Peyer's patch (tissue), 4 donors: ENCODE data around the gene WFDC1. TPM values are rescaled to one million over a fixed set of nuclear protein-coding genes. Genes with fewer than 3 reads are reported as not detected.
"Not testable (repeated sequence)": the region's sequence is repeated elsewhere in the genome, so short reads cannot be mapped to it uniquely, and the experiment has no call there.

ENCODE experiments used
- DNase-seq, 3 donors: peaks; one replicate each; pipeline ENCODE4 v3.0.0-alpha.2; 2017 to 2019
- H3K27ac ChIP-seq, 4 donors: fragments of 200-600 bp; sonication (generic); one replicate each; pipeline ENCODE4 v1.5.1; 2016 to 2019
- H3K27me3 ChIP-seq, 2 donors: fragments of 200-600 bp; sonication (generic); one replicate each; pipeline ENCODE4 v1.5.1; 2019
- H3K36me3 ChIP-seq, 3 donors: fragments of 200-600 bp; sonication (generic); one replicate each; pipeline ENCODE4 v1.5.1; 2016 to 2019
- H3K4me1 ChIP-seq, 4 donors: fragments of 200-600 bp; sonication (generic); one replicate each; pipeline ENCODE4 v1.5.1; 2016 to 2019
- H3K4me3 ChIP-seq, 4 donors: fragments of 200-600 bp; sonication (generic); 1 replicate in 3 of 4; 2 replicates in 1 of 4; pipeline ENCODE4 v1.5.1; 2016 to 2019; ENCODE audit warnings: mild to moderate bottlenecking in 1 of 4
- H3K9me3 ChIP-seq, 4 donors: fragments of 200-600 bp; sonication (generic); one replicate each; pipeline ENCODE4 v1.5.1; 2016 to 2019; ENCODE audit warnings: mild to moderate bottlenecking in 1 of 4
- CTCF ChIP-seq, 6 experiments: fragments of 450-650 bp in 4 of 6; fragments of 200-600 bp in 2 of 6; sonication (generic) in 1 of 6; IDR thresholded peaks; one replicate each; pipeline ENCODE4 v1.5.1; 2017 to 2019; ENCODE audit warnings: antibody characterized with exemption in 6 of 6, mild to moderate bottlenecking in 3 of 6, moderate library complexity in 1 of 6
- POLR2A ChIP-seq, 2 donors: fragments of 450-650 bp; IDR thresholded peaks; one replicate each; pipeline ENCODE4 v1.5.1; 2017; ENCODE audit warnings: antibody characterized with exemption in 2 of 2, mild to moderate bottlenecking in 2 of 2, moderate library complexity in 2 of 2
- total RNA-seq, 4 donors: library from RNA; depleted of rRNA; stranded (reverse); fragments of >200 nt; gene quantifications; one replicate each; pipeline ENCODE4 v1.1.0, GENCODE V29; 2016

Gene WFDC1
- total RNA-seq, 4 donors from 2014 or later, result 1.9 to 35.5 (median 10.1) TPM

GRCh38 chr16:84331998-84332780 lies 37.5 kb downstream of the WFDC1 start:
- TF ChIP-seq CTCF (IDR thresholded peaks at IDR 0.05) (no peak), POLR2A (IDR thresholded peaks at IDR 0.05) (no peak)
- no peak overlapping the region for H3K4me3 ChIP-seq
- no peaks in the 10 kb centered on the region for H3K27me3 ChIP-seq
- no peak overlapping the region for H3K27ac ChIP-seq
- no peaks in the 10 kb centered on the region for H3K9me3 ChIP-seq
- no peaks in the 10 kb centered on the region for H3K36me3 ChIP-seq
- peaks cover 0 to 10% (median 0%) of the 10 kb centered on the region in 4 donors for H3K4me1 ChIP-seq
- no peak for DNase-seq

GRCh38 chr16:84332975-84333684 lies 38.5 kb downstream of the WFDC1 start:
- Histone ChIP-seq H3K9me3 (no peaks in the 10 kb centered on the region), H3K27ac (peak overlapping the region in 2 of 4 donors; percentile 64 to 85), H3K4me3 (no peak overlapping the region), H3K36me3 (no peaks in the 10 kb centered on the region), H3K4me1 (peaks cover 0 to 10% (median 0%) of the 10 kb centered on the region in 4 donors), H3K27me3 (no peaks in the 10 kb centered on the region)
- no peak for TF ChIP-seq POLR2A (IDR thresholded peaks at IDR 0.05)
- peak in 2 of 6 experiments; percentile 37 to 52 for TF ChIP-seq CTCF (IDR thresholded peaks at IDR 0.05)
- DNase-seq, result peak in 1 of 3 donors; percentile 82

GRCh38 chr16:84334058-84334457 lies 39.4 kb downstream of the WFDC1 start:
- H3K4me1 ChIP-seq, result peaks cover 0 to 10% (median 0%) of the 10 kb centered on the region in 4 donors
- H3K36me3 ChIP-seq, result no peaks in the 10 kb centered on the region
- H3K4me3 ChIP-seq, result no peak overlapping the region
- peak overlapping the region in 2 of 4 donors; percentile 64 to 85 for H3K27ac ChIP-seq
- H3K27me3 ChIP-seq, result no peaks in the 10 kb centered on the region
- TF ChIP-seq POLR2A (IDR thresholded peaks at IDR 0.05) (no peak), CTCF (IDR thresholded peaks at IDR 0.05) (peak in 1 of 6 experiments; percentile 3)
- peak in 1 of 3 donors; percentile 65 for DNase-seq
- H3K9me3 ChIP-seq, result no peaks in the 10 kb centered on the region

- H3K4me1 ChIP-seq, result peaks cover 0 to 10% (median 0%) of the 10 kb centered on the region in 4 donors
- H3K27ac ChIP-seq, result peak overlapping the region in 2 of 4 donors; percentile 64 to 85
- TF ChIP-seq CTCF (IDR thresholded peaks at IDR 0.05) (no peak), POLR2A (IDR thresholded peaks at IDR 0.05) (no peak)
- no peak overlapping the region for H3K4me3 ChIP-seq
- H3K36me3 ChIP-seq, result no peaks in the 10 kb centered on the region
- H3K9me3 ChIP-seq, result no peaks in the 10 kb centered on the region
- DNase-seq, result no peak
- H3K27me3 ChIP-seq, result no peaks in the 10 kb centered on the region
Measured at GRCh38 chr16:84334482-84334881, 39.8 kb downstream of the WFDC1 start.

- H3K27ac ChIP-seq, H3K9me3 ChIP-seq, H3K4me3 ChIP-seq, DNase-seq, H3K36me3 ChIP-seq, H3K27me3 ChIP-seq: not testable (repeated sequence)
- peaks cover 0 to 20% (median 0%) of the 10 kb centered on the region in 4 donors for H3K4me1 ChIP-seq
Measured at GRCh38 chr16:84337236-84337635, 42.6 kb downstream of the WFDC1 start.

GRCh38 chr16:84339311-84339710 lies 44.6 kb downstream of the WFDC1 start:
- H3K9me3 ChIP-seq, result no peaks in the 10 kb centered on the region
- peaks cover 0 to 11% (median 0%) of the 10 kb centered on the region in 4 donors for H3K4me1 ChIP-seq
- no peak for TF ChIP-seq CTCF (IDR thresholded peaks at IDR 0.05)
- no peak for TF ChIP-seq POLR2A (IDR thresholded peaks at IDR 0.05)
- H3K27ac ChIP-seq, result no peak overlapping the region
- DNase-seq, result no peak
- no peaks in the 10 kb centered on the region for H3K27me3 ChIP-seq
- no peak overlapping the region for H3K4me3 ChIP-seq
- no peaks in the 10 kb centered on the region for H3K36me3 ChIP-seq
